H54 (cell line): ENCODE data around the gene NT5C2.
A peak's percentile ranks its signal among the peaks of the same experiment; 100 is the strongest.
"Not testable (repeated sequence)": the region's sequence is repeated elsewhere in the genome, so short reads cannot be mapped to it uniquely, and the experiment has no call there.

Experiments
- DNase-seq: peaks from one replicate; pipeline ENCODE4 v3.0.0; 2011; ENCODE audit warnings: low spot score, mixed read lengths; ENCODE audit not compliant: insufficient read length
- FAIRE-seq: peaks from 3 replicates; lab custom pipeline; 2011; peaks lifted over from hg19 to GRCh38; lab: Jason Lieb, UNC
- POLR2A ChIP-seq: IDR thresholded peaks from 2 replicates; pipeline ENCODE4 v1.6.1; 2011; ENCODE audit warnings: low read depth, mild to moderate bottlenecking, low read length

NT5C2 gene

GRCh38 chr10:103188853-103189252 is 4.2 kb downstream of the NT5C2 start:
- no peak for FAIRE-seq
- no peak for DNase-seq
- no peak for TF ChIP-seq POLR2A

GRCh38 chr10:103186128-103186527 is 6.9 kb downstream of the NT5C2 start:
- DNase-seq = no peak
- no peak for FAIRE-seq
- no peak for TF ChIP-seq POLR2A

GRCh38 chr10:103184615-103185014 is 8.5 kb downstream of the NT5C2 start:
- DNase-seq = no peak
- no peak for FAIRE-seq
- TF ChIP-seq POLR2A = no peak

GRCh38 chr10:103183991-103184451 is 9.1 kb downstream of the NT5C2 start:
- FAIRE-seq, DNase-seq: not testable (repeated sequence)

GRCh38 chr10:103181244-103181643 is 11.8 kb downstream of the NT5C2 start:
- no peak for TF ChIP-seq POLR2A

GRCh38 chr10:103180491-103180890 is 12.6 kb downstream of the NT5C2 start:
- TF ChIP-seq POLR2A = no peak
- no peak for DNase-seq
- FAIRE-seq = no peak

More at GRCh38 chr10:103181244-103181643, 11.8 kb downstream of the NT5C2 start:
- DNase-seq = no peak
- no peak for FAIRE-seq

GRCh38 chr10:103177123-103177522 is 15.9 kb downstream of the NT5C2 start:
- no peak for TF ChIP-seq POLR2A
- no peak for FAIRE-seq
- DNase-seq = no peak

- DNase-seq (no peak), FAIRE-seq (no peak)
- no peak for TF ChIP-seq POLR2A
Measured at GRCh38 chr10:103175580-103176285, 17.3 kb downstream of the NT5C2 start.

GRCh38 chr10:103174324-103174723 is 18.7 kb downstream of the NT5C2 start:
- FAIRE-seq, DNase-seq: not testable (repeated sequence)

- TF ChIP-seq POLR2A = no peak
- DNase-seq = no peak
Measured at GRCh38 chr10:103171278-103171677, 21.8 kb downstream of the NT5C2 start.

GRCh38 chr10:103168438-103168837 is 24.6 kb downstream of the NT5C2 start:
- DNase-seq = no peak
- no peak for TF ChIP-seq POLR2A
- no peak for FAIRE-seq

More at GRCh38 chr10:103171278-103171677, 21.8 kb downstream of the NT5C2 start:
- no peak for FAIRE-seq

GRCh38 chr10:103167554-103167953 is 25.5 kb downstream of the NT5C2 start:
- not testable (repeated sequence) for DNase-seq, FAIRE-seq

GRCh38 chr10:103166523-103166922 is 26.5 kb downstream of the NT5C2 start:
- DNase-seq = no peak
- no peak for TF ChIP-seq POLR2A
- FAIRE-seq = no peak

- not testable (repeated sequence) for DNase-seq, FAIRE-seq
Measured at GRCh38 chr10:103163766-103164403, 29.2 kb downstream of the NT5C2 start.

GRCh38 chr10:103157246-103157645 is 35.8 kb downstream of the NT5C2 start:
- FAIRE-seq = peak; percentile 27
- no peak for DNase-seq
- no peak for TF ChIP-seq POLR2A
